GM12878 (cell line): ENCODE data around the gene CPA4. TPM values are rescaled to one million over a fixed set of nuclear protein-coding genes. Genes with fewer than 3 reads are reported as not detected.

ENCODE experiments used
- ATAC-seq: fragments of 200-7000 bp; cut with Tn5 transposase; 3 replicates; pipeline ENCODE4 v1.9.1; 2020; ENCODE audit warnings: mild to moderate bottlenecking, moderate library complexity
- BruUV-seq: library from RNA; stranded (reverse); fragments of 400-500 nt; replicated peaks from 2 replicates; lab custom pipeline; 2021; lab: Mats Ljungman, UMichigan
- CTCF ChIA-PET: fragments of 300-600 bp; sonication (Branson Sonifier 250); formaldehyde crosslinking; extraction: SDS; loops from one replicate; lab custom pipeline; 2021; ENCODE audit warnings: inconsistent platforms; lab: Yijun Ruan, JAX
- POLR2A ChIA-PET: fragments of 350-600 bp; formaldehyde crosslinking; extraction: SDS; loops from one replicate; lab custom pipeline; 2021; ENCODE audit warnings: inconsistent platforms; lab: Charles Lee
- RAD21 ChIA-PET: fragments of 300-600 bp; sonication (Branson Sonifier 250); formaldehyde crosslinking; loops from one replicate; lab custom pipeline; 2023; ENCODE audit warnings: antibody characterized with exemption; ENCODE audit not compliant: unreplicated experiment; lab: Charles Lee
- SMC1A ChIA-PET: fragments of 300-600 bp; sonication (Branson Sonifier 250); formaldehyde crosslinking; loops from one replicate; lab custom pipeline; 2023; ENCODE audit not compliant: unreplicated experiment, uncharacterized antibody; lab: Charles Lee
- DNase-seq: peaks from one replicate; pipeline ENCODE4 v3.0.0-alpha.2; 2011; ENCODE audit warnings: low read depth, low spot score
- FAIRE-seq: peaks from 3 replicates; lab custom pipeline; 2011; peaks lifted over from hg19 to GRCh38; lab: Jason Lieb, UNC
- H2AFZ ChIP-seq: 2 replicates; pipeline ENCODE4 v1.6.0; 2011; ENCODE audit warnings: low read depth, low read length, control low read depth; ENCODE audit not compliant: control insufficient read depth
- H3K27ac ChIP-seq: 2 replicates; pipeline ENCODE4 v1.5.1; 2011; ENCODE audit warnings: control low read depth; ENCODE audit not compliant: control insufficient read depth, insufficient read depth
- H3K27me3 ChIP-seq, 2 experiments: replicated peaks in 1 of 2; 2 replicates each; pipeline versions ENCODE4 v1.6.0 to v1.6.1; 2011; ENCODE audit warnings: low read length in 1 of 2; ENCODE audit not compliant: control insufficient read depth in 2 of 2, insufficient read depth in 2 of 2
- H3K36me3 ChIP-seq, 2 experiments: 2 replicates each; pipeline ENCODE4 v1.5.1; 2011; ENCODE audit warnings: low read length in 1 of 2; ENCODE audit not compliant: control insufficient read depth in 2 of 2, insufficient read depth in 2 of 2
- H3K4me1 ChIP-seq: 2 replicates; pipeline ENCODE4 v1.6.1; 2011; ENCODE audit warnings: mild to moderate bottlenecking, low read length, moderate library complexity, mixed read lengths; ENCODE audit not compliant: control insufficient read depth, insufficient read depth
- H3K4me2 ChIP-seq: 2 replicates; pipeline ENCODE4 v1.6.0; 2011; ENCODE audit warnings: control low read depth; ENCODE audit not compliant: control insufficient read depth, insufficient read depth
- H3K4me3 ChIP-seq: fragments of 200-600 bp; sonication (generic); 2 replicates; pipeline ENCODE4 v1.5.1; 2016
- H3K79me2 ChIP-seq: 2 replicates; pipeline ENCODE4 v1.6.0; 2011; ENCODE audit warnings: low read length; ENCODE audit not compliant: control insufficient read depth, insufficient read depth
- H3K9ac ChIP-seq: 2 replicates; pipeline ENCODE4 v1.8.0; 2011; ENCODE audit warnings: low read length, control low read depth, mixed read lengths; ENCODE audit not compliant: control insufficient read depth, insufficient read depth
- H3K9me3 ChIP-seq: replicated peaks from 3 replicates; pipeline ENCODE4 v1.5.1; 2011; ENCODE audit warnings: mild to moderate bottlenecking, low read length; ENCODE audit not compliant: control insufficient read depth, insufficient read depth
- H4K20me1 ChIP-seq: 2 replicates; pipeline ENCODE4 v1.6.0; 2011; ENCODE audit not compliant: control insufficient read depth, insufficient read depth
- ATF2 ChIP-seq: IDR thresholded peaks from 2 replicates; pipeline ENCODE4 v1.6.1; 2012; ENCODE audit warnings: low read length, inconsistent platforms
- ATF7 ChIP-seq: fragments of 450-650 bp; IDR thresholded peaks from 2 replicates; pipeline ENCODE4 v1.6.1; 2016; ENCODE audit warnings: low read depth, mild to moderate bottlenecking
- CBFB ChIP-seq: IDR thresholded peaks from 2 replicates; pipeline ENCODE4 v1.6.1; 2016; ENCODE audit warnings: antibody characterized with exemption, low read depth
- CBX5 ChIP-seq: sonication (generic); IDR thresholded peaks from 2 replicates; pipeline ENCODE4 v1.6.1; 2016; ENCODE audit warnings: low read depth, moderate library complexity, mild to moderate bottlenecking, inconsistent platforms
- DPF2 ChIP-seq: fragments of 450-650 bp; IDR thresholded peaks from 2 replicates; pipeline ENCODE4 v1.6.1; 2017; ENCODE audit warnings: mild to moderate bottlenecking
- EED ChIP-seq: sonication (generic); IDR thresholded peaks from 2 replicates; pipeline ENCODE4 v1.6.1; 2016; ENCODE audit warnings: antibody characterized with exemption, low read depth
- EGR1 ChIP-seq, 2 experiments: IDR thresholded peaks; 1 replicate in 1 of 2; 2 replicates in 1 of 2; pipeline ENCODE4 v1.6.1; 2011 to 2012; ENCODE audit warnings: low read depth in 2 of 2, low read length in 2 of 2, borderline replicate concordance in 1 of 2, mild to moderate bottlenecking in 1 of 2, moderate library complexity in 1 of 2
- FOXM1 ChIP-seq: IDR thresholded peaks from 2 replicates; pipeline ENCODE4 v1.6.1; 2012; ENCODE audit warnings: low read depth, mild to moderate bottlenecking, inconsistent platforms, low read length, moderate library complexity
- HCFC1 ChIP-seq: fragments of 150-350 bp; IDR thresholded peaks from 2 replicates; pipeline ENCODE4 v1.6.1; 2014; ENCODE audit warnings: low read length
- LARP7 ChIP-seq: fragments of 450-650 bp; IDR thresholded peaks from 2 replicates; pipeline ENCODE4 v1.6.1; 2017; ENCODE audit warnings: mild to moderate bottlenecking
- PAX8 ChIP-seq: fragments of 450-650 bp; IDR thresholded peaks from 2 replicates; pipeline ENCODE4 v1.6.1; 2017; ENCODE audit warnings: mild to moderate bottlenecking, moderate library complexity
- RAD21 ChIP-seq: IDR thresholded peaks from 2 replicates; pipeline ENCODE4 v1.6.1; 2011; ENCODE audit warnings: mild to moderate bottlenecking, low read depth, low read length, moderate library complexity; ENCODE audit not compliant: insufficient read depth
- RBBP5 ChIP-seq: fragments of 200-600 bp; sonication (generic); conservative IDR thresholded peaks from 2 replicates; pipeline ENCODE4 v1.6.1; 2016
- WGBS: methylation state at CpG from one replicate; pipeline ENCODE4 v1.1.6; 2016; ENCODE audit warnings: low lambda C conversion rate; ENCODE audit not compliant: insufficient replicate concordance, insufficient coverage; ENCODE audit errors: missing lambda C conversion rate; 5-methylcytosine and 5-hydroxymethylcytosine counted together
- in situ Hi-C: fragments of 300-500 bp; cut with MboI; formaldehyde crosslinking; loops from 9 replicates; pipeline ENCODE4 v1.14.3; 2018; ENCODE audit warnings: mixed read lengths
- intact Hi-C: fragments of 100-400 bp; cut with micrococcal nuclease; formaldehyde crosslinking; loops from one replicate; pipeline ENCODE4 v1.14.2; 2022; ENCODE audit not compliant: unreplicated experiment
- polyA plus RNA-seq, 11 experiments: library from polyadenylated mRNA; depleted of rRNA in 4 of 11; unstranded in 6 of 11; stranded (reverse) in 5 of 11; fragments of >200 nt; fragmentation: Nextera tagmentation in 4 of 11; fragmentation: Illumina TruSeq in 1 of 11; extraction: Ambion mirVana in 4 of 11; extraction: Trizol in 1 of 11; gene quantifications; 1 replicate in 1 of 11; 2 replicates in 10 of 11; pipeline versions ENCODE4 v1.2.1 to v1.2.3, GENCODE V29; 2011 to 2016; ENCODE audit warnings: inconsistent platforms in 2 of 11, missing spikeins in 2 of 11, low read depth in 1 of 11
- total RNA-seq, 4 experiments: library from RNA; depleted of rRNA in 3 of 4; stranded (reverse); fragments of >200 nt in 3 of 4; fragmentation: Illumina TruSeq in 1 of 4; extraction: Trizol in 1 of 4; gene quantifications; 2 replicates each; pipeline versions ENCODE4 v1.2.1 to v1.2.3, GENCODE V29; 2013 to 2021
- TF ChIP-seq, protein P1 (sequence below): fragments of 450-650 bp; IDR thresholded peaks from 2 replicates; pipeline ENCODE4 v1.6.1; 2014; ENCODE audit warnings: mild to moderate bottlenecking

Gene CPA4
- total and polyA plus RNA-seq, 10 of the 15 experiments (the other 5 are each of a cell fraction or from before 2014, with no cell fraction given), result 0.05 to 0.35 (median 0.18) TPM; not detected in 1

GRCh38 chr7:130290745-130291144 is 2.2 kb upstream of the CPA4 start:
- no peaks in the 10 kb centered on the region for H3K79me2 ChIP-seq
- no TSS peak for BruUV-seq
- ChIA-PET RAD21 (no interaction called here), CTCF (no interaction called here), POLR2A (interaction anchor here (0.6 kb wide), 1 partner anchor 979 kb away, joined by 4 read pairs; no protein-coding TSS in a partner anchor)
- H3K9ac ChIP-seq, result no peak overlapping the region
- H3K4me2 ChIP-seq, result no peak overlapping the region
- no peaks in the 10 kb centered on the region for H3K27me3 ChIP-seq
- H2AFZ ChIP-seq, result no peak overlapping the region
- TF ChIP-seq EED (no peak), FOXM1 (no peak), CBX5 (no peak), DPF2 (no peak), PAX8 (no peak), CBFB (no peak), ATF7 (no peak), EGR1 (IDR thresholded peaks at IDR 0.05; ENCODE audit: borderline replicate concordance in 1 of 2, low read depth in 2 of 2, low read length in 2 of 2) (no peak), HCFC1 (no peak), RAD21 (no peak), ATF2 (no peak), LARP7 (no peak), RBBP5 (no peak)
- TF ChIP-seq, protein P1, sequence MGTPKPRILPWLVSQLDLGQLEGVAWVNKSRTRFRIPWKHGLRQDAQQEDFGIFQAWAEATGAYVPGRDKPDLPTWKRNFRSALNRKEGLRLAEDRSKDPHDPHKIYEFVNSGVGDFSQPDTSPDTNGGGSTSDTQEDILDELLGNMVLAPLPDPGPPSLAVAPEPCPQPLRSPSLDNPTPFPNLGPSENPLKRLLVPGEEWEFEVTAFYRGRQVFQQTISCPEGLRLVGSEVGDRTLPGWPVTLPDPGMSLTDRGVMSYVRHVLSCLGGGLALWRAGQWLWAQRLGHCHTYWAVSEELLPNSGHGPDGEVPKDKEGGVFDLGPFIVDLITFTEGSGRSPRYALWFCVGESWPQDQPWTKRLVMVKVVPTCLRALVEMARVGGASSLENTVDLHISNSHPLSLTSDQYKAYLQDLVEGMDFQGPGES, result no peak
- TF ChIP-seq, all 136 proteins: peak for 0
- in situ Hi-C loops (no loop called here), intact Hi-C loops (no loop called here)
- DNase-seq (no peak), FAIRE-seq (no peak), ATAC-seq (no peak)
- H4K20me1 ChIP-seq, result no peaks in the 10 kb centered on the region
- no peaks in the 10 kb centered on the region for H3K4me1 ChIP-seq
- no peak overlapping the region for H3K27ac ChIP-seq
- no peak overlapping the region for H3K4me3 ChIP-seq
- no peaks in the 10 kb centered on the region; the same call in 2 of the 3 replicates for H3K9me3 ChIP-seq
- SMC1A ChIA-PET, result no interaction called here
- 52% methylated on average over 6 of the region's 6 CpGs for WGBS
- no peaks in the 10 kb centered on the region for H3K36me3 ChIP-seq
